Ammon's horn (tissue), 1 donor: ENCODE results near the gene CUX1.
A peak's percentile ranks its signal among the peaks of the same experiment; 100 is the strongest.
"Not testable (repeated sequence)": the region's sequence is repeated elsewhere in the genome, so short reads cannot be mapped to it uniquely, and the experiment has no call there.

Experiments used
- DNase-seq: peaks from one replicate; pipeline ENCODE4 v3.0.0-alpha.2; 2016; ENCODE audit warnings: low spot score

The CUX1 gene

GRCh38 chr7:102216573-102217314 lies 399.3 kb downstream of the CUX1 start:
- no peak for DNase-seq

GRCh38 chr7:102220229-102220850 lies 402.9 kb downstream of the CUX1 start:
- DNase-seq: no peak

GRCh38 chr7:102220960-102221800 lies 403.8 kb downstream of the CUX1 start:
- no peak for DNase-seq

- DNase-seq: no peak
Measured at GRCh38 chr7:102221961-102222360, 404.5 kb downstream of the CUX1 start.

- peak; percentile 58 for DNase-seq
Measured at GRCh38 chr7:102222445-102222844, 405.0 kb downstream of the CUX1 start.

- no peak for DNase-seq
Measured at GRCh38 chr7:102223184-102223583, 405.8 kb downstream of the CUX1 start.

- DNase-seq: no peak
Measured at GRCh38 chr7:102225025-102225424, 407.6 kb downstream of the CUX1 start.

- DNase-seq: no peak
Measured at GRCh38 chr7:102227371-102227770, 409.9 kb downstream of the CUX1 start.

GRCh38 chr7:102228935-102229334 lies 411.5 kb downstream of the CUX1 start:
- DNase-seq: no peak

GRCh38 chr7:102230162-102230561 lies 412.7 kb downstream of the CUX1 start:
- not testable (repeated sequence) for DNase-seq

- DNase-seq: no peak
Measured at GRCh38 chr7:102230593-102230992, 413.2 kb downstream of the CUX1 start.

GRCh38 chr7:102232611-102233286 lies 415.3 kb downstream of the CUX1 start:
- DNase-seq: no peak

- DNase-seq: no peak
Measured at GRCh38 chr7:102234131-102234530, 416.7 kb downstream of the CUX1 start.

GRCh38 chr7:102234801-102235550 lies 417.6 kb downstream of the CUX1 start:
- DNase-seq: no peak

- no peak for DNase-seq
Measured at GRCh38 chr7:102236102-102236501, 418.7 kb downstream of the CUX1 start.

- peak; percentile 72 for DNase-seq
Measured at GRCh38 chr7:102236592-102237287, 419.3 kb downstream of the CUX1 start.

- DNase-seq: no peak
Measured at GRCh38 chr7:102239206-102239820, 421.9 kb downstream of the CUX1 start.

- no peak for DNase-seq
Measured at GRCh38 chr7:102241431-102241830, 424.0 kb downstream of the CUX1 start.

- no peak for DNase-seq
Measured at GRCh38 chr7:102244601-102245000, 427.2 kb downstream of the CUX1 start.

- no peak for DNase-seq
Measured at GRCh38 chr7:102248081-102248455, 430.6 kb downstream of the CUX1 start.
